Thyroid gland (tissue), 4 donors: ENCODE results near the gene ANKRD11. TPM values are rescaled to one million over a fixed set of nuclear protein-coding genes. Genes with fewer than 3 reads are reported as not detected.

Experiments
- DNase-seq, 2 donors: peaks; one replicate each; pipeline ENCODE4 v3.0.0-alpha.2; 2019
- H3K27ac ChIP-seq, 3 donors: fragments of 200-600 bp; sonication (generic); 1 replicate in 2 of 3; 2 replicates in 1 of 3; pipeline ENCODE4 v1.5.1; 2016 to 2019; ENCODE audit warnings: mild to moderate bottlenecking in 1 of 3, moderate library complexity in 1 of 3
- H3K27me3 ChIP-seq: fragments of 200-600 bp; sonication (generic); one replicate; pipeline ENCODE4 v1.5.1; 2019
- H3K36me3 ChIP-seq, 2 donors: fragments of 200-600 bp; sonication (generic); one replicate each; pipeline ENCODE4 v1.5.1; 2016 to 2019
- H3K4me1 ChIP-seq, 2 donors: fragments of 200-600 bp; sonication (generic); one replicate each; pipeline ENCODE4 v1.5.1; 2017 to 2019
- H3K4me3 ChIP-seq, 3 donors: fragments of 200-600 bp; sonication (generic); replicated peaks in 1 of 3; 1 replicate in 2 of 3; 2 replicates in 1 of 3; pipeline ENCODE4 v1.5.1; 2016; ENCODE audit warnings: mild to moderate bottlenecking in 1 of 3
- H3K9me3 ChIP-seq: fragments of 200-600 bp; sonication (generic); one replicate; pipeline ENCODE4 v1.5.1; 2017
- CTCF ChIP-seq, 6 experiments: fragments of 200-600 bp in 3 of 6; fragments of 450-650 bp in 3 of 6; sonication (generic) in 3 of 6; IDR thresholded peaks; one replicate each; pipeline ENCODE4 v1.5.1; 2016 to 2019; ENCODE audit warnings: antibody characterized with exemption in 6 of 6, mild to moderate bottlenecking in 2 of 6, inconsistent platforms in 1 of 6, moderate library complexity in 1 of 6
- POLR2A ChIP-seq, 2 donors: fragments of 450-650 bp; IDR thresholded peaks; one replicate each; pipeline ENCODE4 v1.6.1; 2017; ENCODE audit warnings: antibody characterized with exemption in 2 of 2, mild to moderate bottlenecking in 2 of 2, moderate library complexity in 1 of 2
- WGBS, 2 donors: methylation state at CpG; one replicate each; pipeline ENCODE4 v1.1.5; 2017; 5-methylcytosine and 5-hydroxymethylcytosine counted together
- intact Hi-C: fragments of 100-400 bp; cut with DNase I; formaldehyde crosslinking; loops from one replicate; pipeline ENCODE4 v1.15.1; 2023
- total RNA-seq, 4 donors: library from RNA; depleted of rRNA; stranded (reverse); fragments of >200 nt; gene quantifications; one replicate each; pipeline ENCODE4 v1.2.3, GENCODE V29; 2016

The ANKRD11 gene
- total RNA-seq, 4 donors from 2014 or later, result 62.1 to 90.4 (median 75.0) TPM

GRCh38 chr16:89326721-89327120, 163.6 kb downstream of the ANKRD11 start:
- DNase-seq, result no peak
- peaks cover 33 to 51% of the 10 kb centered on the region in 2 donors for H3K4me1 ChIP-seq
- intact Hi-C loops, result loop anchor here (5.0 kb wide), 1 partner anchor 166 kb away; the partner anchor contains the start of gene ANKRD11
- peak overlapping the region in 2 of 3 donors; percentile 52 to 64 for H3K27ac ChIP-seq
- H3K9me3 ChIP-seq, result no peaks in the 10 kb centered on the region
- TF ChIP-seq POLR2A (IDR thresholded peaks at IDR 0.05) (no peak), CTCF (IDR thresholded peaks at IDR 0.05) (no peak)
- H3K4me3 ChIP-seq, result no peak overlapping the region
- WGBS, 2 donors, result 85 to 88% methylated on average over 7 of the region's 7 CpGs
- no peaks in the 10 kb centered on the region for H3K36me3 ChIP-seq
- H3K27me3 ChIP-seq, result no peaks in the 10 kb centered on the region

DNA sequence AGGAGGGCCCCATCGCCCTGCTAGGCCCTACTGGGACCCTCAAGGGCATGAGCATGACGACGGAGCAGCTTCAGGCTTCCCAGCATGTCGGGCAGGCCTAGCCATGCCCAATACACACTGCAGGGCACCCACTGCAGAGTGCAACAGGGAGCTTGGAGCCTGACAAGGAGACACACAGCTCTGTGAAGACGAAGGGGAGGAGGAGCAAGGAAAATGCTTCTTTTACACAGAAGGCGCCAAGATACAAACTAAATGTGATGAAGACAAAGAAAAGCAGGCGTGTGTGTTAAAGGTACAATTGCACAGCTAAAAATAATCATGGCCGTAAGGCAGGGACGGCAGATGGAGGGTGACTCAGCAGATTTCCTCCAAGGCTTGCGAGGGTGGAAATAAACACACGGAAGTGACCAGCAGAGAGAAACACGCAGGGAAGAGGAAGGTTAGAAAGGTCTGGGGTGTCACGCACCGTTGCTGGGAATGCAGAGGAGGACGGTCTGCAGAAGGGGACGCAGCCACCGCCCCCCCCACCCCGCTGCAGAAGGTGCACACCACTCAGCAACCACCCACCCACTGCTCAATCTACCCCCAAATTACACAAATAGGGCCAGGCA, 164.4 kb downstream of the ANKRD11 start:
- Histone ChIP-seq H3K4me1 (peaks cover 38 to 59% of the 10 kb centered on the region in 2 donors), H3K27ac (peak overlapping the region; percentile 62 to 80 (median 64)), H3K27me3 (no peaks in the 10 kb centered on the region), H3K36me3 (no peaks in the 10 kb centered on the region), H3K4me3 (no peak overlapping the region), H3K9me3 (no peaks in the 10 kb centered on the region)
- intact Hi-C loops, result loop anchor here (5.0 kb wide), 1 partner anchor 166 kb away; the partner anchor contains the start of gene ANKRD11
- TF ChIP-seq POLR2A (IDR thresholded peaks at IDR 0.05) (no peak), CTCF (IDR thresholded peaks at IDR 0.05) (no peak)
- DNase-seq, result peak; percentile 47 to 58
- WGBS, 2 donors, result 38 to 50% methylated on average over 18 of the region's 18 CpGs

- WGBS, 2 donors, result 85 to 95% methylated on average over 30 to 32 of the region's 32 CpGs
- Histone ChIP-seq H3K4me3 (no peak overlapping the region), H3K4me1 (peaks cover 44 to 71% of the 10 kb centered on the region in 2 donors), H3K27ac (no peak overlapping the region), H3K36me3 (no peaks in the 10 kb centered on the region), H3K27me3 (no peaks in the 10 kb centered on the region), H3K9me3 (no peaks in the 10 kb centered on the region)
- DNase-seq, result no peak
- no peak for TF ChIP-seq CTCF (IDR thresholded peaks at IDR 0.05)
- TF ChIP-seq POLR2A (IDR thresholded peaks at IDR 0.05), result no peak
- intact Hi-C loops, result loop anchor here (5.0 kb wide), 1 partner anchor 168 kb away; the partner anchor contains the start of gene ANKRD11
These were observed 166.0 kb downstream of the ANKRD11 start for GRCh38 chr16:89324056-89325010.

GRCh38 chr16:89323120-89323960, 167.0 kb downstream of the ANKRD11 start:
- H3K4me3 ChIP-seq, result no peak overlapping the region
- H3K9me3 ChIP-seq, result no peaks in the 10 kb centered on the region
- TF ChIP-seq CTCF (IDR thresholded peaks at IDR 0.05) (no peak), POLR2A (IDR thresholded peaks at IDR 0.05) (no peak)
- peaks cover 44 to 75% of the 10 kb centered on the region in 2 donors for H3K4me1 ChIP-seq
- no peak overlapping the region for H3K27ac ChIP-seq
- intact Hi-C loops, result no loop called here
- DNase-seq, result no peak
- H3K27me3 ChIP-seq, result no peaks in the 10 kb centered on the region
- 77 to 88% methylated on average over 20 to 21 of the region's 26 CpGs for WGBS, 2 donors
- H3K36me3 ChIP-seq, result no peaks in the 10 kb centered on the region
